ENCODE data around the gene DSCAML1.
"Not testable (repeated sequence)": the region's sequence is repeated elsewhere in the genome, so short reads cannot be mapped to it uniquely, and the experiment has no call there.

DSCAML1 gene

DNA sequence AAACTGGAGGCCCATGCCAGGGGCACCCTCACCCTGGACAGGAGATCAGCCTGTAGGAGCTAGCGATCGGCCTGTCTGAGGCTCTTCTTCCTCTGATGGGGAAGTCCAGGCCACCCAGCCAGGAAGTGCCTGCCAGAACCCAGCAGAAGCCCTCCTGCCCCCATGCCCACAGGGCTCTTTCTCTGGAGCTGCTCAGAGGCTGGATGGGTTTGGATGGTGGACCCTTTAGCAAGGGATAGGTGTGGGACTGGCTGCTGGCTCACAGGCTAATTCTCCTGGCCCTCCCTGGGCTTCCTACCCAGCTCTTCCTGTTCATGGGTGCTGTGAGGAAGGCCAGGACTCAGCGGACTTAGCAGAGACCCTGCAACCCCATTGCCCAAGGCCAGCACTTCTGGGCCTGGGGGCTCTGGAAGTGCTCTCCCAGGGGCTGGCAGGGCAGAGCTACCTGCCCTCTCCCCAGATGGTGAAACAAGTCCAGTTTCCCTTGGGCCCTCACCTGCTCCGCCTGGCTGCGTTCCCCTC, 19.9 kb upstream of the DSCAML1 start:
- peak; percentile 64 for DNase-seq (ENCODE audit: low read depth)
- no peak for TF ChIP-seq CTCF (IDR thresholded peaks at IDR 0.05; ENCODE audit: insufficient read depth, low read depth, low read length, missing control alignments)
- peak overlapping the region; percentile 56 for H3K4me3 ChIP-seq (ENCODE audit: low read depth, low read length)

DNA sequence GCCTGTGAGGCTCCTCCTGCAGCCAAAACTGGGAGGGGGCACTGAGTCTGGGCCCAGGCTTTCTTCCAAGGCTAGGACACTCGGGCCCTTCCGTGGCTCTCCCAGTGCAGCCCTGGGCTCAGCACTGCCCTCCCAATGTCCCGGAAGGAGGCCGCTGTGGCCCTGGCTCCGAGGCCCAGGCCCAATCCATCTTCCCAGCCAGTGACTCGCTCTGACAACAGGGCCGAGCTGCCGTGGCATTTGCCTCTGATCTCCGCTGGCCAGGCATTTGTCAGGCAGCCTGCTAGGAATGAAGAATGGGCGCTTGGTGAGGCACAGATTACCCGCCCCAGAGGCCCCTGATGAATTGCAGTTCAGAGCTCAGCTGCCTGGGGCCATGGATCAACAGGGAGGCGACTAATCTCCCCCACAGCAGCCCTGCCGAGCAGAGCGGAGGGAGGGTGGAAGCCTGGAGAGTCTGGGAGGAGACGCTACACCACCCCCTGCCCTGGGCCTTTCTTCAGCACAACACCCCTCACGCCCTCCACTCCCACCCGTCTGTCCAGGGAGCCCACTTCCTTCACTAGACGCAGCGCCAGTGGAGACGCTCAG, 19.2 kb upstream of the DSCAML1 start:
- TF ChIP-seq CTCF (IDR thresholded peaks at IDR 0.05; ENCODE audit: insufficient read depth, low read depth, low read length, missing control alignments), result peak; percentile 0
- DNase-seq (ENCODE audit: low read depth), result peak; percentile 37
- peak overlapping the region; percentile 56 for H3K4me3 ChIP-seq (ENCODE audit: low read depth, low read length)

DNA sequence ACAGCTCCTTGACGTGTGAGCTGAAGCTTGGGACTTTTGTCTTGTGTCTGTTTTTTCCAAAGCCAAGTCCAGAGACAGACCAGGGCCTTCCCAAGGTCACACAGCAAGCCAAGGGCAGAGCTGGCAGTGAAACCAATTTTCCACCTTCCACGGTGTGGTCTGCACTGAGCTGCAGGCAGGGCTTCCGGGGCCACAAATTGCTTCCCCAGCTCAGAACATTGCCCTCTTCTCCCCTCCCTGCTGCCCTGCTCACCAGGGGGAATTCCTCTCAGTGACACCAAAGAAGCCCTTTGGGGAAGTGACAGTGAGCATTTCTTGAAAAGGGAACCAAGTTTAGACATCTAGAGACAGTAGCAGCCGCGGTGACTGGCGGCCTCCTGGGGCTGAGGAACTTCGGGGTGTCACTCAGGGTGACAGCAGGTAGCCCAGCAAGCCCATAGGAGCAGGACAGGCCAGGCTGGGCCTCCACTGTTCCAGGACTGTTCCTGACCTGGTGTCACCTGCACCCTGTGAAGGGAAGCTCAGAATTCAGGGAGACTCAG, 18.3 kb upstream of the DSCAML1 start:
- peak; percentile 94 for DNase-seq (ENCODE audit: low read depth)
- no peak for TF ChIP-seq CTCF (IDR thresholded peaks at IDR 0.05; ENCODE audit: insufficient read depth, low read depth, low read length, missing control alignments)
- H3K4me3 ChIP-seq (ENCODE audit: low read depth, low read length), result peak overlapping the region; percentile 56

DNA sequence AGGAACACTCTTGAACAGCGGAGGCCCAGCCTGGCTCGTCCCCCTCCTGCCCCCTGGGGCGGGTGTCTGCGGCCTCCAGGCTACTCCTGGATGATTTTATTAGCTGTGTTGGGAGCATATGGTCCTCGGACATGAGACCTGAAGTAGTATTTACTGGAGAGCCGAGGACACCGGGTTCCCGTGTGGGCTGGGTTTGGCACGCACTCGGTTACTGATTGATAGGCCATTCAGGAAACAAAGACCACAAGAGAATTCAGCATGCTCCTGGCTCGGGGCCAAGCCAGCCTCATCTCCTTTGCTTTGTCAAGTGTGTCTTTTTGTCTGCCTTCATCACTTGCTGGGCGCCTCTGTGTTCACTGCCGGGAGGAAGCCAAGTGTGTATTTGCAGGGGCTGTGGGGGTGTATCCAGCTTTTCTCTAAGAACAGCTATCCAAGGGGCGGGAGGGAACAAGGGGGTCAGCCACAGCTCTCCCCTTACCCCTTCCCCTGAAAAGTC, 17.8 kb upstream of the DSCAML1 start:
- H3K4me3 ChIP-seq (ENCODE audit: low read depth, low read length), result peak overlapping the region; percentile 56
- peak; percentile 96 for DNase-seq (ENCODE audit: low read depth)
- no peak for TF ChIP-seq CTCF (IDR thresholded peaks at IDR 0.05; ENCODE audit: insufficient read depth, low read depth, low read length, missing control alignments)

DNA sequence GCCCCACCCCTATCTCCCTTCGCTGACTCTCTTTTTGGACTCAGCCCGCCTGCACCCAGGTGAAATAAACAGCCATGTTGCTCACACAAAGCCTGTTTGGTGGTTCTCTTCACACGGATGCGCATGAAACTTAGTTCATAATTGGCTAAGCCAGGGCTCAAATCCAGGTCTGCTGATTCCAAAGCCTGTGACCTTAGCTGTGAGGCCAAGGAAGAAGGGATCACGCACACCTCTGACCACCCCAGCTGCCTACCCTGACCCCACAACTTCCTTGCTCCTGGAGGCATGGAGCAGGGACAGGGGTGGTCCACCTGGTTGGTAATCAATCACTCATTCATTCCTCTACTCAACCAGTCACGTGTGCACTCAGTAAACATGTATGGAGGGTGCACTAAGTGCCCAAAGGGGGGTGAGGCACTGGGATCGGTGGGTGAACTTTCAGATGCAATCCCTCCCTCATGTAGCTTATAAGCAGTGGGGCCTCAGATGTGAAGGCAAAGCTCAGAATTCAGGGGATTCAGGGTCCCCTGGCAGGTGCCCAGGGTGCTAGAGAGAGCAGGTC, 17.3 kb upstream of the DSCAML1 start:
- peak overlapping the region; percentile 56 for H3K4me3 ChIP-seq (ENCODE audit: low read depth, low read length)
- DNase-seq (ENCODE audit: low read depth), result no peak
- no peak for TF ChIP-seq CTCF (IDR thresholded peaks at IDR 0.05; ENCODE audit: insufficient read depth, low read depth, low read length, missing control alignments)

GRCh38 chr11:117810056-117810451, 13.0 kb upstream of the DSCAML1 start:
- not testable (repeated sequence) for DNase-seq (ENCODE audit: low read depth); H3K4me3 ChIP-seq (ENCODE audit: low read depth, low read length)

- no peak overlapping the region for H3K4me3 ChIP-seq (ENCODE audit: low read depth, low read length)
- TF ChIP-seq CTCF (IDR thresholded peaks at IDR 0.05; ENCODE audit: insufficient read depth, low read depth, low read length, missing control alignments), result peak; percentile 15
- DNase-seq (ENCODE audit: low read depth), result peak; percentile 27
These were observed 12.4 kb upstream of the DSCAML1 start for GRCh38 chr11:117809236-117810055.

All from GM12865 (cell line).